ENCODE results near the gene TMIE. TPM values are rescaled to one million over a fixed set of nuclear protein-coding genes. Genes with fewer than 3 reads are reported as not detected.
A peak's percentile ranks its signal among the peaks of the same experiment; 100 is the strongest.
"Not testable (repeated sequence)": the region's sequence is repeated elsewhere in the genome, so short reads cannot be mapped to it uniquely, and the experiment has no call there.

TMIE gene
- polyA plus RNA-seq, 2 of the 4 experiments (the other 2 are of a cell fraction): 0.09 to 0.12 TPM

DNA sequence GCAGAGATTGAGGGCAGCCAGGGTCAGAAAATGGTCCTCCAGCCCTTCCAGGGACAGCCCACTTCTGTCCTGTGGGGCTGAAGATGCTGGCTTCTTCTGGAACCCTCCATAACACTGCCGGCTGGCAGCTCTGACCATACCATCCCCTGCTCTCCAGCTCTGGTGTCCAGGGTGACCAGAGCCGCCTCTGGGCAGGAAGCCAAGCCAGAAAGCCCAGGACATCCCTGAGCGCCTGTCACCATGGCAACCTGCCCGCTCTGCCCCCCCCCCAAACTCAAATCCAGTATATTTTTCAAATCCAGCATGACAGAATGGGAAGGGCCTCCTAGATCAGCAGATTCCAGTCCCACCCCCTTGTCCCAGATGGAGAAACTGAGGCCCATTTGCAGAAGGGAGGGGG, 420 bp upstream of the TMIE start:
- POLR2A ChIA-PET: no interaction called here
- Histone ChIP-seq H3K4me1 (no peaks in the 10 kb centered on the region), H3K4me3 (no peak overlapping the region; the same call in 2 of the 3 replicates), H3K4me2 (peak overlapping the region; percentile 74), H3K27ac (no peak overlapping the region), H3K9me3 (no peaks in the 10 kb centered on the region)
- no peak for DNase-seq (ENCODE audit: low read depth in 1 of 2, low spot score in 1 of 2)
- 62% methylated on average over 3 of the region's 4 CpGs for WGBS (ENCODE audit: missing lambda C conversion rate)
- CTCF ChIA-PET: no interaction called here
- TF ChIP-seq ZNF302 (CRISPR knock-in tag; IDR thresholded peaks at IDR 0.05): no peak
- no peak for TF ChIP-seq KDM1A (IDR thresholded peaks at IDR 0.05; ENCODE audit: low read depth)
- no peak for TF ChIP-seq SREBF2 (IDR thresholded peaks at IDR 0.05)
- no peak for TF ChIP-seq POLR2A (IDR thresholded peaks at IDR 0.05; ENCODE audit: low read length)
- no peak for TF ChIP-seq FOSL2 (IDR thresholded peaks at IDR 0.05)
- no peak for TF ChIP-seq FOSL2 (CRISPR knock-in tag; IDR thresholded peaks at IDR 0.05)
- no peak for TF ChIP-seq PBX3 (IDR thresholded peaks at IDR 0.05)
- TF ChIP-seq NFE2L2 (conservative IDR thresholded peaks at IDR 0.05; ENCODE audit: low read length): no peak
- TF ChIP-seq CHD4 (IDR thresholded peaks at IDR 0.05; ENCODE audit: borderline replicate concordance): no peak
- ATAC-seq: no peak
- no peak for FAIRE-seq

DNA sequence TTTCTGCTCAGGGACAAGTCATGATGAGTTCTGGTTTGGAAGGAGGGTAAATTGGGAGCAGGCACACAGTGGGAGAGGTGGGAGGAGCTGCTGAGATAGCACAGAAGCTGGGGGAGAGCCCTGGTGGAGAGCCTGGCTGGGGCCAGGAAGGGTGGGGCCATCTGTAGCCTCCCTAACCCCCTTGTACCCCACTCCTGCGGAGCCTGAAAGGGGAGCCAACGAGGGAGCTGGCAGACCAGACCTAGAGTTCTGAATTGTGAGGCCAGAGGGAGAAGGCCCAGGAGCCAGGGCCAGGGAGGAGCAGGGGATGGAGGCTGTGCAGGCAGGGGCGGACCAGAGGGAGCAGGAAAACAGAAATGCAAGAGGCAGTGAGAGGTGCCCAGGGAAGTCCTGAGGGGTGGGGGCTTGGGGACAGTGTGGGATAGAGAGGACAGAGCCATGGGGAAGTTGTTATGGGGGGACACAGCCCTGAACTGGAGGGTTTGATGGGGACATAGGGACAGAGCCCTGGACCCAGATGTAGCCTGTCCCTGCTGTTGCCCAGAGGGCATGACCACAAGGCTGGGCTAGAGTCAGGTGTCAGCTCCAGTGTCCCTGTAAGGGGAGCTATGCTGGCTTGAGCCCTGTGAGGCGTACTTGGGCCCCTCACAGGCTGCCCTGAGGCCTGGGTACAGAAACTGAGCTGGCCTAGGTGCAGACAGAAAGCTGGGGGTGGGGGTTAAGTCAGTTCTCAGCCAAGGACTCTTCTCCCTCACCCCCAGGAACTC, 1.2 kb downstream of the TMIE start:
- H3K27ac ChIP-seq: no peak overlapping the region
- no peak for TF ChIP-seq EHF (CRISPR knock-in tag; IDR thresholded peaks at IDR 0.05)
- TF ChIP-seq FOSL2 (IDR thresholded peaks at IDR 0.05): no peak
- no peak for TF ChIP-seq FOSL2 (CRISPR knock-in tag; IDR thresholded peaks at IDR 0.05)
- no peak for TF ChIP-seq CBX2 (IDR thresholded peaks at IDR 0.05; ENCODE audit: borderline replicate concordance, low read depth)
- TF ChIP-seq HOXB13 (CRISPR knock-in tag; IDR thresholded peaks at IDR 0.05; ENCODE audit: low read depth): no peak
- TF ChIP-seq USF2 (IDR thresholded peaks at IDR 0.05): no peak
- no peak for TF ChIP-seq HOXA7 (CRISPR knock-in tag; IDR thresholded peaks at IDR 0.05)
- no peak for TF ChIP-seq RCOR1 (IDR thresholded peaks at IDR 0.05; ENCODE audit: low read depth, low read length)
- POLR2A ChIA-PET: no interaction called here
- CTCF ChIA-PET: interaction anchor here (0.8 to 2.7 kb wide), 8 partner anchors 9 to 622 kb away, joined by 3 to 21 read pairs (median 4); partner anchors contain the start of gene ALS2CL
- no peaks in the 10 kb centered on the region for H3K4me1 ChIP-seq
- DNase-seq (ENCODE audit: low read depth in 1 of 2, low spot score in 1 of 2) (no peak), FAIRE-seq (no peak), ATAC-seq (no peak)
- no peak overlapping the region for H3K4me2 ChIP-seq
- no peak overlapping the region for H3K4me3 ChIP-seq
- H3K9me3 ChIP-seq: no peaks in the 10 kb centered on the region
- WGBS (ENCODE audit: missing lambda C conversion rate): 66% methylated on average over 3 of the region's 4 CpGs

DNA sequence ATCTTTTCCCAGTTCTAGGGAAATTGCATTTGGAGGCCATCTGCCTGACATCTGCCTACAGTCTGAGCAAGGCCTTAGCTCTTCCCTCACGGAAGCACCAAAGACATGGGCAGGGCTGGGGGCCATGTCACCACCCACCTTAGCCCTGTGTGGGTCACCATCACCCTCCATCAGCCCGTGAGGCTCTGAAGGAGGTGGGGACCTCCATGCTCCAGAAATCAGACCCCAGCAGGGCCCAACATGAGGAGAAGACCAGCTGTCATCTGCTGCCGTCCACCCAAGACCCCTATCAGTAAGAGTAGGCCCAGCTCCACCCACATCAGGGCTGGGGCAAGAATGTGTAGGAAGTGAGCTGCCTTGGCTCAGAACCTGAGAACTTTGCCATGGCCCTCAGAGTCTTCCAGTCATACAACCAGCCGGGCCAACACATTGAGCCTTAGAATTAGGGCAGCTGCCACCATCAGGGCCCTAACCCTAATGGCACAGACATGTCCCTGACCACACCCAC, 1.9 kb downstream of the TMIE start:
- H3K9me3 ChIP-seq: no peaks in the 10 kb centered on the region
- H3K4me3 ChIP-seq: no peak overlapping the region
- no peaks in the 10 kb centered on the region for H3K4me1 ChIP-seq
- POLR2A ChIA-PET: interaction anchor here (0.6 kb wide), 1 partner anchor 161 kb away, joined by 3 read pairs; no protein-coding TSS in a partner anchor
- FAIRE-seq (no peak), DNase-seq (ENCODE audit: low read depth in 1 of 2, low spot score in 1 of 2) (no peak), ATAC-seq (no peak)
- H3K4me2 ChIP-seq: no peak overlapping the region
- TF ChIP-seq ZNF302 (CRISPR knock-in tag; IDR thresholded peaks at IDR 0.05) (no peak), FOSL2 (IDR thresholded peaks at IDR 0.05) (no peak), FOSL2 (CRISPR knock-in tag; IDR thresholded peaks at IDR 0.05) (no peak)
- no peak overlapping the region for H3K27ac ChIP-seq
- 69% methylated on average over 3 of the region's 4 CpGs for WGBS (ENCODE audit: missing lambda C conversion rate)
- CTCF ChIA-PET: interaction anchor here (0.8 to 2.7 kb wide), 7 partner anchors 10 to 621 kb away, joined by 3 to 21 read pairs (median 3); partner anchors contain the start of gene ALS2CL

DNA sequence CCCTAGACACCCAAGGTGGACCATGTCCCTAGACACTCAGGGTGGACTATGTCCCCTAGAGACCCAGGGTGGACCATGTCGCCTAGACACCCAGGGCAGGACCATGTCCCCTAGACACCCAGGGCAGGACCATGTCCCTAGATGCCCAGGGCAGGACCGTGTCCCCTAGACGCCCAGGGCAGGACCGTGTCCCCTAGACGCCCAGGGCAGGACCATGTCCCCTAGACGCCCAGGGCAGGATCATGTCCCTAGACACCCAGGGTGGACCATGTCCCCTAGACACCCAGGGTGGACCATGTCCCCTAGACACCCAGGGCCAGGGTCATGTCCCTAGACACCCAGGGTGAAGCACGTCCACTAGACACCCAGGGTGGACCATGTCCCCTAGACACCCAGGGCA, 3.2 kb downstream of the TMIE start:
- POLR2A ChIA-PET; ATAC-seq; H3K27ac ChIP-seq; H3K4me3 ChIP-seq; H3K9me3 ChIP-seq; FAIRE-seq; H3K4me2 ChIP-seq; DNase-seq (ENCODE audit: low read depth in 1 of 2, low spot score in 1 of 2); H3K4me1 ChIP-seq: not testable (repeated sequence)
- WGBS (ENCODE audit: missing lambda C conversion rate): 14% methylated on average over 1 of the region's 7 CpGs
- CTCF ChIA-PET: interaction anchor here (0.8 kb wide), 1 partner anchor 65 kb away, joined by 3 read pairs; no protein-coding TSS in a partner anchor
